HL-60 (cell line): ENCODE measurements around the gene PIP5K1B.

Experiments
- POLR2AphosphoS5 ChIP-seq: IDR thresholded peaks from 2 replicates; pipeline ENCODE4 v1.6.1; 2012; ENCODE audit warnings: low read depth
- TF ChIP-seq, protein P1 (sequence below): IDR thresholded peaks from one replicate; pipeline ENCODE4 v1.5.1; 2011; ENCODE audit warnings: low read length, control low read depth, inconsistent platforms; ENCODE audit not compliant: insufficient read depth

GRCh38 chr9:68978501-68978900, 273.5 kb downstream of the PIP5K1B start:
- TF ChIP-seq, protein P1, sequence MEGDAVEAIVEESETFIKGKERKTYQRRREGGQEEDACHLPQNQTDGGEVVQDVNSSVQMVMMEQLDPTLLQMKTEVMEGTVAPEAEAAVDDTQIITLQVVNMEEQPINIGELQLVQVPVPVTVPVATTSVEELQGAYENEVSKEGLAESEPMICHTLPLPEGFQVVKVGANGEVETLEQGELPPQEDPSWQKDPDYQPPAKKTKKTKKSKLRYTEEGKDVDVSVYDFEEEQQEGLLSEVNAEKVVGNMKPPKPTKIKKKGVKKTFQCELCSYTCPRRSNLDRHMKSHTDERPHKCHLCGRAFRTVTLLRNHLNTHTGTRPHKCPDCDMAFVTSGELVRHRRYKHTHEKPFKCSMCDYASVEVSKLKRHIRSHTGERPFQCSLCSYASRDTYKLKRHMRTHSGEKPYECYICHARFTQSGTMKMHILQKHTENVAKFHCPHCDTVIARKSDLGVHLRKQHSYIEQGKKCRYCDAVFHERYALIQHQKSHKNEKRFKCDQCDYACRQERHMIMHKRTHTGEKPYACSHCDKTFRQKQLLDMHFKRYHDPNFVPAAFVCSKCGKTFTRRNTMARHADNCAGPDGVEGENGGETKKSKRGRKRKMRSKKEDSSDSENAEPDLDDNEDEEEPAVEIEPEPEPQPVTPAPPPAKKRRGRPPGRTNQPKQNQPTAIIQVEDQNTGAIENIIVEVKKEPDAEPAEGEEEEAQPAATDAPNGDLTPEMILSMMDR = no peak
- TF ChIP-seq POLR2AphosphoS5 = no peak
